GM19043 (cell line): ENCODE measurements around the gene ZNF805.
"Not testable (repeated sequence)": the region's sequence is repeated elsewhere in the genome, so short reads cannot be mapped to it uniquely, and the experiment has no call there.

Experiments
- ATAC-seq: cut with Tn5 transposase; IDR thresholded peaks from one replicate; pipeline ENCODE4 v1.9.1; 2021; ENCODE audit warnings: low read depth; ENCODE audit not compliant: unreplicated experiment

ZNF805 gene

GRCh38 chr19:57240311-57241090, at the start of gene ZNF805:
Gene ZNF805 (plus strand): TSS chr19:57240632. CDS start chr19:57240892, 260 bp downstream.
- peak; percentile 87 for ATAC-seq

- peak; percentile 94 for ATAC-seq
Observed at GRCh38 chr19:57191141-57192076, 49.0 kb upstream of the ZNF805 start, which contains the start of gene ZNF264. Gene ZNF264 (plus strand): TSS chr19:57191500. CDS start chr19:57191914, 414 bp downstream.

GRCh38 chr19:57192077-57192420, 48.4 kb upstream of the ZNF805 start:
- no peak for ATAC-seq

- ATAC-seq: no peak
Observed at GRCh38 chr19:57192993-57193392, 47.4 kb upstream of the ZNF805 start.

- ATAC-seq: not testable (repeated sequence)
Observed at GRCh38 chr19:57197874-57198273, 42.6 kb upstream of the ZNF805 start.

- no peak for ATAC-seq
Observed at GRCh38 chr19:57202160-57202559, 38.3 kb upstream of the ZNF805 start.

- ATAC-seq: no peak
Observed at GRCh38 chr19:57210381-57210780, 30.1 kb upstream of the ZNF805 start.

- ATAC-seq: no peak
Observed at GRCh38 chr19:57212109-57212508, 28.3 kb upstream of the ZNF805 start.

- no peak for ATAC-seq
Observed at GRCh38 chr19:57227502-57227901, 12.9 kb upstream of the ZNF805 start.

- ATAC-seq: no peak
Observed at GRCh38 chr19:57231686-57232085, 8.7 kb upstream of the ZNF805 start.

- no peak for ATAC-seq
Observed at GRCh38 chr19:57233207-57233606, 7.2 kb upstream of the ZNF805 start.

GRCh38 chr19:57239982-57240310, 486 bp upstream of the ZNF805 start:
- peak; percentile 17 for ATAC-seq

- ATAC-seq: no peak
Observed at GRCh38 chr19:57241176-57241575, 744 bp downstream of the ZNF805 start.

- ATAC-seq: no peak
Observed at GRCh38 chr19:57242821-57243220, 2.4 kb downstream of the ZNF805 start.

- ATAC-seq: no peak
Observed at GRCh38 chr19:57244513-57244912, 4.1 kb downstream of the ZNF805 start.

- no peak for ATAC-seq
Observed at GRCh38 chr19:57245066-57245465, 4.6 kb downstream of the ZNF805 start.

GRCh38 chr19:57245959-57246358, 5.5 kb downstream of the ZNF805 start:
- no peak for ATAC-seq

GRCh38 chr19:57248646-57249045, 8.2 kb downstream of the ZNF805 start:
- no peak for ATAC-seq

GRCh38 chr19:57249329-57249728, 8.9 kb downstream of the ZNF805 start:
- ATAC-seq: no peak

GRCh38 chr19:57253767-57254166, 13.3 kb downstream of the ZNF805 start:
- ATAC-seq: not testable (repeated sequence)

- no peak for ATAC-seq
Observed at GRCh38 chr19:57262044-57262443, 21.6 kb downstream of the ZNF805 start.
